Nephron (organoid): ENCODE measurements around the gene RPUSD2.

Source experiments
- H3K27ac Mint-ChIP-seq, 3 experiments: 2 replicates each; pipeline ENCODE4 v1.8.0; 2020; ENCODE audit warnings: mixed read lengths in 3 of 3, mild to moderate bottlenecking in 2 of 3, moderate library complexity in 1 of 3
- H3K27me3 Mint-ChIP-seq: 2 replicates; pipeline ENCODE4 v1.8.0; 2021; ENCODE audit warnings: low read depth, mild to moderate bottlenecking, moderate library complexity, mixed read lengths
- H3K36me3 Mint-ChIP-seq: 2 replicates; pipeline ENCODE4 v1.8.0; 2020; ENCODE audit warnings: low read depth, mixed read lengths
- H3K4me1 Mint-ChIP-seq: 2 replicates; pipeline ENCODE4 v1.8.0; 2020; ENCODE audit warnings: mixed read lengths
- H3K4me3 Mint-ChIP-seq, 3 experiments: 2 replicates each; pipeline ENCODE4 v1.8.0; 2020; ENCODE audit warnings: mild to moderate bottlenecking in 3 of 3, mixed read lengths in 3 of 3, moderate library complexity in 2 of 3
- H3K9me3 Mint-ChIP-seq: 2 replicates; pipeline ENCODE4 v1.8.0; 2020; ENCODE audit warnings: mixed read lengths
- TF ChIP-seq, protein P1 (sequence below), 3 experiments: fragments of 200-600 bp; sonication (generic); IDR thresholded peaks; one replicate each; pipeline ENCODE4 v1.5.0; 2021; ENCODE audit warnings: antibody characterized with exemption in 3 of 3; ENCODE audit not compliant: unreplicated experiment in 3 of 3

Gene RPUSD2, protein sequence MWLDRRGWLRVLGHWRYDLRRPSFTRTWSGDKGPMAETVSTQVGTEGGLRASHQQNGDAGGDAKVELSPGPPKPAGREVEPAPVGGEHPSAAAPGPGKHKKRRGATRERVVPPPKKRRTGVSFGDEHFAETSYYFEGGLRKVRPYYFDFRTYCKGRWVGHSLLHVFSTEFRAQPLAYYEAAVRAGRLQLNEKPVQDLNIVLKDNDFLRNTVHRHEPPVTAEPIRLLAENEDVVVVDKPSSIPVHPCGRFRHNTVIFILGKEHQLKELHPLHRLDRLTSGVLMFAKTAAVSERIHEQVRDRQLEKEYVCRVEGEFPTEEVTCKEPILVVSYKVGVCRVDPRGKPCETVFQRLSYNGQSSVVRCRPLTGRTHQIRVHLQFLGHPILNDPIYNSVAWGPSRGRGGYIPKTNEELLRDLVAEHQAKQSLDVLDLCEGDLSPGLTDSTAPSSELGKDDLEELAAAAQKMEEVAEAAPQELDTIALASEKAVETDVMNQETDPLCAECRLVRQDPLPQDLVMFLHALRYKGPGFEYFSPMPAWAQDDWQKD

DNA sequence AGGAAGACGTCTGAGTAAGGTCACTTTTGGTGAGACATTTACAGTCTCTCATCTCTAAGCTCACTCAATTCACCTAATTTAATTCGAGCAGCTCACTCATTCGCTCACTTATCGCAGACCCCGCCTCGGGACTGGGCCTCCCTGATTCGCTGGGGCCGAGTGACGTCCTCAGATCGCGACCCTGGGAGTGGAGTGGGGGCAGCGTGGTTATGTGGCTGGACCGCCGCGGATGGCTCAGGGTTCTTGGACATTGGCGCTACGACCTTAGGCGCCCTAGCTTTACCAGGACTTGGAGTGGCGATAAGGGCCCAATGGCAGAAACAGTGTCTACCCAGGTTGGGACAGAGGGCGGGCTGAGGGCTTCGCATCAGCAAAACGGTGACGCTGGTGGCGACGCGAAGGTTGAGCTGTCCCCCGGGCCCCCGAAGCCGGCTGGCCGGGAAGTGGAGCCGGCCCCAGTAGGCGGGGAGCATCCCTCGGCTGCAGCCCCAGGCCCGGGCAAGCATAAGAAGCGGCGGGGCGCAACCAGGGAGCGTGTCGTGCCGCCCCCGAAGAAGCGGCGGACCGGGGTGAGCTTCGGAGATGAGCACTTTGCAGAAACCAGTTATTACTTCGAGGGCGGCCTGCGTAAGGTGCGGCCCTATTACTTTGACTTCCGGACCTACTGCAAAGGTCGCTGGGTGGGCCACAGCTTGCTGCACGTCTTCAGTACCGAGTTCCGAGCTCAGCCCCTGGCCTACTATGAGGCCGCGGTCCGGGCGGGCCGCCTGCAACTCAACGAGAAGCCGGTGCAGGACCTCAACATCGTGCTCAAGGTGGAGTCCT is at the start of gene RPUSD2:
TSS of gene RPUSD2 (plus strand) at position 171 of the 825 bp plus-strand sequence. CDS start at position 210, 39 bp downstream.
- Mint-ChIP-seq H3K36me3 (peaks cover 19% of the 10 kb centered on the region), H3K9me3 (no peaks in the 10 kb centered on the region), H3K27me3 (no peaks in the 10 kb centered on the region), H3K4me3 (peak within 1 kb of the TSS; percentile 97 to 99 (median 98)), H3K27ac (peak within 1 kb of the TSS; percentile 51 to 86 (median 85)), H3K4me1 (peaks cover 32% of the 10 kb centered on the region)
- TF ChIP-seq, protein P1, sequence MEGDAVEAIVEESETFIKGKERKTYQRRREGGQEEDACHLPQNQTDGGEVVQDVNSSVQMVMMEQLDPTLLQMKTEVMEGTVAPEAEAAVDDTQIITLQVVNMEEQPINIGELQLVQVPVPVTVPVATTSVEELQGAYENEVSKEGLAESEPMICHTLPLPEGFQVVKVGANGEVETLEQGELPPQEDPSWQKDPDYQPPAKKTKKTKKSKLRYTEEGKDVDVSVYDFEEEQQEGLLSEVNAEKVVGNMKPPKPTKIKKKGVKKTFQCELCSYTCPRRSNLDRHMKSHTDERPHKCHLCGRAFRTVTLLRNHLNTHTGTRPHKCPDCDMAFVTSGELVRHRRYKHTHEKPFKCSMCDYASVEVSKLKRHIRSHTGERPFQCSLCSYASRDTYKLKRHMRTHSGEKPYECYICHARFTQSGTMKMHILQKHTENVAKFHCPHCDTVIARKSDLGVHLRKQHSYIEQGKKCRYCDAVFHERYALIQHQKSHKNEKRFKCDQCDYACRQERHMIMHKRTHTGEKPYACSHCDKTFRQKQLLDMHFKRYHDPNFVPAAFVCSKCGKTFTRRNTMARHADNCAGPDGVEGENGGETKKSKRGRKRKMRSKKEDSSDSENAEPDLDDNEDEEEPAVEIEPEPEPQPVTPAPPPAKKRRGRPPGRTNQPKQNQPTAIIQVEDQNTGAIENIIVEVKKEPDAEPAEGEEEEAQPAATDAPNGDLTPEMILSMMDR (IDR thresholded peaks at IDR 0.05; ENCODE audit: unreplicated experiment in 3 of 3): no peak

DNA sequence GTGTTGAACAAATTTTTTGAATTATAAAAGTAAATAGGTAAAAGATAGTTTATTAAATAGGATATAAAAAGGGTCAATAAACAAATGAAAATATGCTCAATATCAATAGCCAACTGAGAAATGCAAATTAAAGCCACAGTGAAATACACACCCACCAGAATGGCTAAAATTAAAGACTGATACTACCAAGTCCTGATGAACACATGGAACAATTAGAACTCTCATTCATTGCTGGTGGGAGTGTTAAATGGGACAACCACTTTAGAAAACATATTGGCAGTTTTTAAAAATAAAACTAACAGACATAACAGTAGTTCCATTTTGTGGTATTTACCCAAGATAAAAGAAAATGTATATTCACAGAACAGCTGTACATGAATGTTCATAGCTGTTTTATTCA is 45.5 kb upstream of the RPUSD2 start:
- TF ChIP-seq, protein P1 (IDR thresholded peaks at IDR 0.05; ENCODE audit: unreplicated experiment in 3 of 3): no peak
- Mint-ChIP-seq H3K9me3 (no peaks in the 10 kb centered on the region), H3K4me3 (no peak overlapping the region), H3K36me3 (no peaks in the 10 kb centered on the region), H3K4me1 (peaks cover 4% of the 10 kb centered on the region), H3K27ac (no peak overlapping the region), H3K27me3 (no peaks in the 10 kb centered on the region)

DNA sequence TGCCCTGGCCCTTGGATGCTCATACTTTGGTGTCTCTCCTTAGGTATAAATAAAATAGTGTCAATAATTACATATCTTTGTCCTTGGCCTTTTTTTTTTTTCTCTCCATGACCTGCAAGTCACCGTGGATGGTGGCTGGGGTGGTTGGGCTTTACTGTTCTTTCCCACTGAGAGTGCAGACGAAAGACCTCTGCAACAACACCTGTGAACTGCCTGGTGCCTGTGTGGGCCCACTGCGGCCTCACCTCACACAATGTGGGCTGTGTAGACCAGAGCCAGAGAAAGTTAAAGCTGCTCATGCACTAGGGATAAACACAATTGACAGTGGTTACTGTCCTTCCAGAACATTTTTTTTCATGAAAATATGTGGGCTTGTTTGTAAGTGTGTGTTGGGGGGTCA is 43.2 kb upstream of the RPUSD2 start:
- Mint-ChIP-seq H3K27ac (no peak overlapping the region), H3K4me3 (no peak overlapping the region), H3K4me1 (no peaks in the 10 kb centered on the region), H3K36me3 (no peaks in the 10 kb centered on the region), H3K9me3 (no peaks in the 10 kb centered on the region), H3K27me3 (no peaks in the 10 kb centered on the region)
- TF ChIP-seq, protein P1 (IDR thresholded peaks at IDR 0.05; ENCODE audit: unreplicated experiment in 3 of 3): no peak

DNA sequence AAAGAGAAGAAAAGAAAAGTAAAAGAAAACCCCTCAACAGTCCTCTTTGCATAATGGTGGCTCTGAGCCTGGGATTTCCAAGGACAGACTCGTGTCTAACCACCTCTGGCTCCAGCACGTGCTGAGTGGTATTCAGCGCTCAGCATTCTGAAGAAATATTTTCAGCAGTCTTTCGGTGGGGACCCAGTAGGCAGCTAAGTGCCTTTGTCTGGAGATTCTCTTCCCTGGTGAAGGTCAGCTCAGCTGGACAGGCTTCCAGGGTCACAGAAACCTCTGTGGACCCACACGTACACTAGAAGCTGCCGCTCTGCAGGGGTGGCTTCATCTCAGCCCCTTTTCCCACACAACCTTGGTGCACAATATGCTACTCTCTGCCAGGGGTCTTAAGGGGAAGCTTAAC is 40.3 kb upstream of the RPUSD2 start:
- Mint-ChIP-seq H3K27ac (no peak overlapping the region), H3K4me1 (peaks cover 5% of the 10 kb centered on the region), H3K27me3 (no peaks in the 10 kb centered on the region), H3K9me3 (no peaks in the 10 kb centered on the region), H3K4me3 (no peak overlapping the region), H3K36me3 (no peaks in the 10 kb centered on the region)
- TF ChIP-seq, protein P1 (IDR thresholded peaks at IDR 0.05; ENCODE audit: unreplicated experiment in 3 of 3): no peak

DNA sequence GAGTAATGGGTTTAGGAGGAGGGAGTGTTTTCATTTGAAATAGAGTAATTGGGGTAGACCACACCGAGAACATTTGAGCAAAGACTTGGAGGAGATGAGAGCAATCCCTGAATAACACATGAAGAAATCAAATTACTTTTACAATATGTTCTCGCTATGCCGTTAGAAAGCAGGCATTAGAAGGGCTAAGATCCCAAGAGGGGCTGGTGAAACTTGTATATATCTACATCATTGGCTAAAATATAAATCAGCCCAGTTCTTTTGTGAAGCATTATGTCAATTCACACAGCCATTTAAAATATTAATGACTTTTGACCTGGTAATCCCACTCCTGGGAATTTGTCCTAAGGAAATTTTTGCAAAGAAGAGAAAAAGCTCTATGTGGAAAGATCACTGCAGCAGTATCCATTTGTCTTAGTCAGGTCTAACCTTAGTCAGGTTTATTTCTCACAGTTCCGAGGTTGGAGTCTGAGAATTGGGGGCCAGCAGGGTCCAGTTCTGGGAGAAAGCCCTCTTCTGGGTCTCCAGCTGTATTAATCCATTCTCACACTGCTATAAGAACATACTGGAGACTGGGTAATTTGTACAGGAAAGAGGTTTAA is 35.2 kb upstream of the RPUSD2 start:
- H3K4me1 Mint-ChIP-seq: peaks cover 42% of the 10 kb centered on the region
- no peaks in the 10 kb centered on the region for H3K9me3 Mint-ChIP-seq
- TF ChIP-seq, protein P1 (IDR thresholded peaks at IDR 0.05; ENCODE audit: unreplicated experiment in 3 of 3): no peak
- H3K27ac Mint-ChIP-seq: peak overlapping the region in 2 of 3 experiments; percentile 45 to 66
- no peak overlapping the region for H3K4me3 Mint-ChIP-seq
- H3K36me3 Mint-ChIP-seq: no peaks in the 10 kb centered on the region
- no peaks in the 10 kb centered on the region for H3K27me3 Mint-ChIP-seq
